ENCODE measurements around the gene SF3B5. TPM values are rescaled to one million over a fixed set of nuclear protein-coding genes. Genes with fewer than 3 reads are reported as not detected.

The SF3B5 gene
- polyA plus RNA-seq, 1 donor (not counting 4 experiments of a cell fraction or from before 2014, with no cell fraction given): 199 TPM

GRCh38 chr6:144134737-144135136 is 39.4 kb upstream of the SF3B5 start:
- H3K9me1 ChIP-seq (ENCODE audit: control insufficient read depth, extremely low read depth, insufficient read depth, low read length): no peaks in the 10 kb centered on the region
- no peaks in the 10 kb centered on the region for H3K9me3 ChIP-seq (ENCODE audit: control insufficient read depth, low read depth, low read length)
- no peaks in the 10 kb centered on the region for H3K36me3 ChIP-seq (ENCODE audit: control insufficient read depth in 2 of 2, extremely low read depth in 1 of 2, insufficient read depth in 2 of 2, low read length in 2 of 2)
- H4K20me1 ChIP-seq (ENCODE audit: control insufficient read depth, extremely low read depth, insufficient read depth, low read length): no peaks in the 10 kb centered on the region
- TF ChIP-seq EZH2 (IDR thresholded peaks at IDR 0.05; ENCODE audit: low read length): no peak
- TF ChIP-seq, protein P1, sequence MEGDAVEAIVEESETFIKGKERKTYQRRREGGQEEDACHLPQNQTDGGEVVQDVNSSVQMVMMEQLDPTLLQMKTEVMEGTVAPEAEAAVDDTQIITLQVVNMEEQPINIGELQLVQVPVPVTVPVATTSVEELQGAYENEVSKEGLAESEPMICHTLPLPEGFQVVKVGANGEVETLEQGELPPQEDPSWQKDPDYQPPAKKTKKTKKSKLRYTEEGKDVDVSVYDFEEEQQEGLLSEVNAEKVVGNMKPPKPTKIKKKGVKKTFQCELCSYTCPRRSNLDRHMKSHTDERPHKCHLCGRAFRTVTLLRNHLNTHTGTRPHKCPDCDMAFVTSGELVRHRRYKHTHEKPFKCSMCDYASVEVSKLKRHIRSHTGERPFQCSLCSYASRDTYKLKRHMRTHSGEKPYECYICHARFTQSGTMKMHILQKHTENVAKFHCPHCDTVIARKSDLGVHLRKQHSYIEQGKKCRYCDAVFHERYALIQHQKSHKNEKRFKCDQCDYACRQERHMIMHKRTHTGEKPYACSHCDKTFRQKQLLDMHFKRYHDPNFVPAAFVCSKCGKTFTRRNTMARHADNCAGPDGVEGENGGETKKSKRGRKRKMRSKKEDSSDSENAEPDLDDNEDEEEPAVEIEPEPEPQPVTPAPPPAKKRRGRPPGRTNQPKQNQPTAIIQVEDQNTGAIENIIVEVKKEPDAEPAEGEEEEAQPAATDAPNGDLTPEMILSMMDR (optimal IDR thresholded peaks at IDR 0.05 in 1 of 3, IDR thresholded peaks at IDR 0.05 in 1 of 3, conservative IDR thresholded peaks at IDR 0.05 in 1 of 3; ENCODE audit: extremely low read depth in 1 of 3, insufficient read depth in 2 of 3, low read length in 3 of 3): no peak
- H2AFZ ChIP-seq (ENCODE audit: control insufficient read depth, low read length): no peak overlapping the region
- H3K4me1 ChIP-seq (ENCODE audit: control insufficient read depth, extremely low read depth, insufficient read depth, low read length): peaks cover 8% of the 10 kb centered on the region
- no peak overlapping the region for H3K4me3 ChIP-seq (ENCODE audit: control insufficient read depth in 2 of 3, extremely low read depth in 1 of 3, insufficient read depth in 2 of 3, low read depth in 1 of 3, low read length in 3 of 3)
- H3K4me2 ChIP-seq (ENCODE audit: control insufficient read depth, extremely low read depth, insufficient read depth, low read depth, low read length): no peak overlapping the region
- no peak overlapping the region for H3K9ac ChIP-seq (ENCODE audit: control insufficient read depth, extremely low read depth, insufficient read depth, low read length)
- H3K27me3 ChIP-seq (ENCODE audit: control insufficient read depth, extremely low read depth, insufficient read depth, low read length): no peaks in the 10 kb centered on the region
- FAIRE-seq (no peak), DNase-seq (ENCODE audit: low read depth, low spot score) (no peak)
- dilution Hi-C loops (cut with MboI; ENCODE audit: extremely low pct_ligation_motif_present, low sequenced_read_pairs): no loop called here
- no peaks in the 10 kb centered on the region for H3K79me2 ChIP-seq (ENCODE audit: control insufficient read depth, insufficient read depth, low read length)
- H3K27ac ChIP-seq (ENCODE audit: control insufficient read depth, insufficient read depth, low read length): no peak overlapping the region

DNA sequence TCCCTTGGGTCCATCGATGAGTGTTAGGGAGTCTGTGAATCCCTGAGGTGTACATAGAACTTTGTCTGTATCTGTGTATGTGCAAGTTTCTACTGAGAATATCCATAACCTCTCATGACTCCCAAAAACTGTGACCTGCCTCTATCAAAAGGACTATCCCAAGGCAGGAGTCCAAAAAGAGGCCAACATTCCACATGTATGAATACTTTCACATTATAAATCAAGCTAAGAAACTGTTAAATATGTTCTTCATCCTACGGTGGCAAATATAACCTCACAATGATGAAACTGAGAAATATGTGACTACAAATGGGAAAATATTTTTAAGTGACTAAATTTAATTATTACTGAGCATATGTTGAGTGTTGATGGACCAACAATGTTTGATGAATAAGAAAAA is 38.8 kb upstream of the SF3B5 start:
- H3K9ac ChIP-seq (ENCODE audit: control insufficient read depth, extremely low read depth, insufficient read depth, low read length): no peak overlapping the region
- H3K9me3 ChIP-seq (ENCODE audit: control insufficient read depth, low read depth, low read length): no peaks in the 10 kb centered on the region
- no peak for TF ChIP-seq EZH2 (IDR thresholded peaks at IDR 0.05; ENCODE audit: low read length)
- TF ChIP-seq, protein P1 (optimal IDR thresholded peaks at IDR 0.05 in 1 of 3, IDR thresholded peaks at IDR 0.05 in 1 of 3, conservative IDR thresholded peaks at IDR 0.05 in 1 of 3; ENCODE audit: extremely low read depth in 1 of 3, insufficient read depth in 2 of 3, low read length in 3 of 3): no peak
- no peaks in the 10 kb centered on the region for H4K20me1 ChIP-seq (ENCODE audit: control insufficient read depth, extremely low read depth, insufficient read depth, low read length)
- H3K4me2 ChIP-seq (ENCODE audit: control insufficient read depth, extremely low read depth, insufficient read depth, low read depth, low read length): no peak overlapping the region
- no peaks in the 10 kb centered on the region for H3K79me2 ChIP-seq (ENCODE audit: control insufficient read depth, insufficient read depth, low read length)
- H2AFZ ChIP-seq (ENCODE audit: control insufficient read depth, low read length): no peak overlapping the region
- FAIRE-seq (no peak), DNase-seq (ENCODE audit: low read depth, low spot score) (no peak)
- no peaks in the 10 kb centered on the region for H3K27me3 ChIP-seq (ENCODE audit: control insufficient read depth, extremely low read depth, insufficient read depth, low read length)
- H3K27ac ChIP-seq (ENCODE audit: control insufficient read depth, insufficient read depth, low read length): no peak overlapping the region
- no peaks in the 10 kb centered on the region for H3K36me3 ChIP-seq (ENCODE audit: control insufficient read depth in 2 of 2, extremely low read depth in 1 of 2, insufficient read depth in 2 of 2, low read length in 2 of 2)
- H3K4me1 ChIP-seq (ENCODE audit: control insufficient read depth, extremely low read depth, insufficient read depth, low read length): peaks cover 8% of the 10 kb centered on the region
- H3K9me1 ChIP-seq (ENCODE audit: control insufficient read depth, extremely low read depth, insufficient read depth, low read length): no peaks in the 10 kb centered on the region
- no peak overlapping the region for H3K4me3 ChIP-seq (ENCODE audit: control insufficient read depth in 2 of 3, extremely low read depth in 1 of 3, insufficient read depth in 2 of 3, low read depth in 1 of 3, low read length in 3 of 3)
- dilution Hi-C loops (cut with MboI; ENCODE audit: extremely low pct_ligation_motif_present, low sequenced_read_pairs): no loop called here

Measured in keratinocyte (primary cell).